K562 (cell line): ENCODE results near the gene TARBP2. TPM values are rescaled to one million over a fixed set of nuclear protein-coding genes. Genes with fewer than 3 reads are reported as not detected.

ENCODE experiments used
- C11orf30 ChIP-seq: fragments of 450-650 bp; IDR thresholded peaks from 2 replicates; pipeline ENCODE4 v1.6.1; 2016; ENCODE audit warnings: low read depth, mild to moderate bottlenecking
- CBFB ChIP-seq: sonication (generic); formaldehyde crosslinking; IDR thresholded peaks from 2 replicates; pipeline ENCODE4 v1.4.0; 2020; ENCODE audit warnings: mild to moderate bottlenecking, missing genetic modification reagents
- CEBPG ChIP-seq, 3 experiments: fragments of 200-800 bp in 1 of 3; sonication (Bioruptor generic) in 1 of 3; sonication (generic) in 1 of 3; formaldehyde crosslinking in 1 of 3; IDR thresholded peaks in 2 of 3; conservative IDR thresholded peaks in 1 of 3; 2 replicates each; pipeline versions ENCODE4 v1.6.1 to v1.8.0; 2016 to 2022; ENCODE audit warnings: missing compliant biosample characterization in 2 of 3, missing genetic modification characterization in 2 of 3, mild to moderate bottlenecking in 1 of 3, missing genetic modification reagents in 1 of 3
- CSDE1 ChIP-seq, 2 experiments: fragments of 450-650 bp; IDR thresholded peaks; 2 replicates each; pipeline ENCODE4 v1.6.1; 2016; ENCODE audit warnings: mild to moderate bottlenecking in 1 of 2
- HNRNPH1 ChIP-seq: fragments of 200-400 bp; formaldehyde crosslinking; optimal IDR thresholded peaks from 2 replicates; pipeline ENCODE3; 2017; ENCODE audit warnings: low read depth, mild to moderate bottlenecking, low read length, moderate library complexity
- NBN ChIP-seq: fragments of 450-650 bp; IDR thresholded peaks from 2 replicates; pipeline ENCODE4 v1.6.1; 2016; ENCODE audit warnings: low read depth, mild to moderate bottlenecking
- POLR2G ChIP-seq: fragments of 200-400 bp; formaldehyde crosslinking; IDR thresholded peaks from 2 replicates; pipeline ENCODE4 v1.6.1; 2017; ENCODE audit warnings: low read depth, mild to moderate bottlenecking, antibody characterized with exemption, low read length, moderate library complexity
- RCOR1 ChIP-seq, 2 experiments: IDR thresholded peaks; 2 replicates each; pipeline ENCODE4 v1.6.1; 2012; ENCODE audit warnings: low read depth in 2 of 2, low read length in 2 of 2, borderline replicate concordance in 1 of 2, improper control_type of control experiment in 1 of 2
- TARDBP ChIP-seq: fragments of 450-650 bp; IDR thresholded peaks from 2 replicates; pipeline ENCODE4 v1.6.1; 2016
- TBP ChIP-seq: optimal IDR thresholded peaks from 2 replicates; pipeline ENCODE3; 2011; ENCODE audit warnings: low read depth, low read length, improper control_type of control experiment
- TCF3 ChIP-seq: sonication (generic); formaldehyde crosslinking; IDR thresholded peaks from 2 replicates; pipeline ENCODE4 v1.4.0; 2020; ENCODE audit warnings: mild to moderate bottlenecking, missing genetic modification reagents
- ZNF140 ChIP-seq: fragments of 250-450 bp; sonication (Bioruptor Pico); IDR thresholded peaks from 2 replicates; pipeline ENCODE4 v1.8.0; 2021; ENCODE audit warnings: moderate library complexity, mild to moderate bottlenecking, inconsistent platforms
- ZNF165 ChIP-seq: fragments of 250-450 bp; sonication (Bioruptor Pico); IDR thresholded peaks from 2 replicates; pipeline ENCODE4 v1.4.0; 2020; ENCODE audit warnings: borderline replicate concordance
- ZNF224 ChIP-seq: sonication (generic); formaldehyde crosslinking; IDR thresholded peaks from 2 replicates; pipeline ENCODE4 v1.8.0; 2022; ENCODE audit warnings: mild to moderate bottlenecking, missing genetic modification reagents
- ZNF263 ChIP-seq: sonication (generic); formaldehyde crosslinking; IDR thresholded peaks from 2 replicates; pipeline ENCODE4 v1.8.0; 2022; ENCODE audit warnings: mild to moderate bottlenecking, missing genetic modification reagents, borderline replicate concordance
- ZNF282 ChIP-seq: sonication (generic); formaldehyde crosslinking; IDR thresholded peaks from 2 replicates; pipeline ENCODE4 v1.8.1; 2023; ENCODE audit warnings: missing genetic modification reagents
- ZNF41 ChIP-seq: fragments of 250-450 bp; sonication (Bioruptor Pico); conservative IDR thresholded peaks from 2 replicates; pipeline ENCODE4 v1.4.0; 2020; ENCODE audit warnings: mild to moderate bottlenecking
- ZNF57 ChIP-seq: fragments of 450-650 bp; formaldehyde crosslinking; IDR thresholded peaks from 2 replicates; pipeline ENCODE4 v1.4.0; 2020; ENCODE audit warnings: mild to moderate bottlenecking, moderate library complexity
- ZNF583 ChIP-seq: fragments of 250-450 bp; sonication (Bioruptor Pico); IDR thresholded peaks from 2 replicates; pipeline ENCODE4 v1.4.0; 2020
- ZNF668 ChIP-seq: fragments of 250-450 bp; sonication (Bioruptor Pico); IDR thresholded peaks from 2 replicates; pipeline ENCODE4 v1.8.0; 2022; ENCODE audit warnings: mild to moderate bottlenecking, inconsistent platforms
- polyA plus RNA-seq, 8 experiments: library from polyadenylated mRNA; depleted of rRNA in 4 of 8; stranded (reverse) in 5 of 8; unstranded in 3 of 8; fragments of >200 nt; fragmentation: Nextera tagmentation in 2 of 8; fragmentation: Illumina TruSeq in 1 of 8; extraction: Ambion mirVana in 2 of 8; extraction: Trizol in 1 of 8; gene quantifications; 2 replicates each; pipeline versions ENCODE4 v1.2.1 to v1.2.3, GENCODE V29; 2011 to 2014; ENCODE audit warnings: inconsistent platforms in 1 of 8, missing spikeins in 1 of 8
- total RNA-seq, 7 experiments: library from RNA; depleted of rRNA in 6 of 7; stranded (reverse); fragments of >200 nt in 6 of 7; fragmentation: Illumina TruSeq in 2 of 7; extraction: Trizol in 2 of 7; gene quantifications; 2 replicates each; pipeline versions ENCODE4 v1.2.1 to v1.2.3, GENCODE V29; 2011 to 2021; ENCODE audit warnings: low replicate concordance in 1 of 7
- TF ChIP-seq, protein P1 (sequence below), 2 experiments: fragments of 150-350 bp in 1 of 2; IDR thresholded peaks; 2 replicates each; pipeline ENCODE4 v1.6.1; 2012 to 2016; ENCODE audit warnings: low read depth in 2 of 2, low read length in 2 of 2, mild to moderate bottlenecking in 1 of 2, moderate library complexity in 1 of 2
- TF ChIP-seq, protein P2 (sequence below): fragments of 450-650 bp; IDR thresholded peaks from 2 replicates; pipeline ENCODE4 v1.6.1; 2016; ENCODE audit warnings: missing biosample characterization, missing genetic modification characterization
- TF ChIP-seq, protein P3 (sequence below): fragments of 250-450 bp; sonication (Bioruptor Pico); IDR thresholded peaks from 2 replicates; pipeline ENCODE4 v1.8.0; 2021; ENCODE audit warnings: borderline replicate concordance, mild to moderate bottlenecking, moderate library complexity; ENCODE audit not compliant: poor library complexity, severe bottlenecking

The TARBP2 gene
- total and polyA plus RNA-seq, 9 of the 15 experiments (the other 6 are each of a cell fraction or from before 2014, with no cell fraction given) = 5.6 to 69.0 (median 44.6) TPM

DNA sequence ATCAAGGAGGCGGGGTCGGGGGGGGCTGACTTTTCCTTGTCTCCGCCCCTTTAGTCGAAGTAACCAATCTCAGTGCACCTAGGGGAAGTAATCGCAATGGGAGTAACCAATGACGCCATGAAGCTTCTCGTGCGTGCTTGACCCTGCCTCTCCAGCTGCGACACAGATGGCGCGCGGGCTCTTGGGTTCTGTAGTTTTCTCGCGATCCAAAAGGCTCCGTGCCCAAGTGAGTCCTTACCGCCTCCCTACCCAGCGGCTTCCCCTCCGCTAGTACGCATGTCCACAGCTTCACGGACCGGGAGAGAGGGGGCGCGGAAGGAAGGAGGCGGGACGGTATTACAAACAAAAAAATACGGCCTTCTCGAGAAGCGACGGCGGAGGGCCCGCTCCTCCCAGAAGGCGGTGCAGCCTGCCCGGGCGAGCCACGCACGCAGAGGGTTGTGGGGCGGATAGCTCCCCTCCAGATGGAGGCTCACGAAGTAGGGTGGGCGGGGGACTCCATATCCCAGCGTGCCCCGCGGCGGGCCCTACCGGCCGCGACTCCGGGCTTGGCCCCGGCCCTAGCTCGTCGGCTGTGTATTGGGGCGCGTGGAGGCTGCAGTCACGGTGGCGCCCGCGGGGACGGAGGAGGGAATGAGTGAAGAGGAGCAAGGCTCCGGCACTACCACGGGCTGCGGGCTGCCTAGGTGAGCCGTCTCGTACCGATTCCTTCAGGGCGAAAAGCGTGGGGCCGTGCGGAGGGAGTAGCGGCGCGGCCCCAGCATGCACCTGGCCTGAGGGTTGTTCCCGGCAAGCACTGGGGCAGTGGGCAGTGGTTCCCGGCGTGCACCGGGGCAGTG is at the start of gene TARBP2 (continued):
- TF ChIP-seq POLR2G (peak; percentile 98), CSDE1 (IDR thresholded peaks at IDR 0.05) (no peak), ZNF57 (0 out of 2 replicates have a peak, but pooled peaks have one; percentile 46), ZNF140 (CRISPR knock-in tag) (0 out of 2 replicates have a peak, but pooled peaks have one; percentile 48), CEBPG (CRISPR knock-in tag; IDR thresholded peaks at IDR 0.05) (no peak), CEBPG (tag; conservative IDR thresholded peaks at IDR 0.05 in 1 of 2, IDR thresholded peaks at IDR 0.05 in 1 of 2) (no peak), TARDBP (no peak), HNRNPH1 (no peak), ZNF224 (CRISPR knock-in tag) (no peak), RCOR1 (IDR thresholded peaks at IDR 0.05; ENCODE audit: borderline replicate concordance in 1 of 2, low read depth in 2 of 2, low read length in 2 of 2) (no peak; a peak in 1 of 4 replicates), ZNF282 (CRISPR knock-in tag) (no peak), C11orf30 (peak; percentile 91), ZNF668 (CRISPR knock-in tag) (peak; percentile 79; the same call in 1 of the 2 replicates), ZNF263 (CRISPR knock-in tag) (no peak), TBP (peak; percentile 75), ZNF583 (CRISPR knock-in tag) (peak; percentile 93), NBN (no peak), ZNF165 (CRISPR knock-in tag) (peak; percentile 85; the same call in 1 of the 2 replicates), TCF3 (CRISPR knock-in tag) (no peak), CBFB (CRISPR knock-in tag) (no peak; the same call in 1 of the 2 replicates), ZNF41 (peak; percentile 85)
- TF ChIP-seq, protein P1, sequence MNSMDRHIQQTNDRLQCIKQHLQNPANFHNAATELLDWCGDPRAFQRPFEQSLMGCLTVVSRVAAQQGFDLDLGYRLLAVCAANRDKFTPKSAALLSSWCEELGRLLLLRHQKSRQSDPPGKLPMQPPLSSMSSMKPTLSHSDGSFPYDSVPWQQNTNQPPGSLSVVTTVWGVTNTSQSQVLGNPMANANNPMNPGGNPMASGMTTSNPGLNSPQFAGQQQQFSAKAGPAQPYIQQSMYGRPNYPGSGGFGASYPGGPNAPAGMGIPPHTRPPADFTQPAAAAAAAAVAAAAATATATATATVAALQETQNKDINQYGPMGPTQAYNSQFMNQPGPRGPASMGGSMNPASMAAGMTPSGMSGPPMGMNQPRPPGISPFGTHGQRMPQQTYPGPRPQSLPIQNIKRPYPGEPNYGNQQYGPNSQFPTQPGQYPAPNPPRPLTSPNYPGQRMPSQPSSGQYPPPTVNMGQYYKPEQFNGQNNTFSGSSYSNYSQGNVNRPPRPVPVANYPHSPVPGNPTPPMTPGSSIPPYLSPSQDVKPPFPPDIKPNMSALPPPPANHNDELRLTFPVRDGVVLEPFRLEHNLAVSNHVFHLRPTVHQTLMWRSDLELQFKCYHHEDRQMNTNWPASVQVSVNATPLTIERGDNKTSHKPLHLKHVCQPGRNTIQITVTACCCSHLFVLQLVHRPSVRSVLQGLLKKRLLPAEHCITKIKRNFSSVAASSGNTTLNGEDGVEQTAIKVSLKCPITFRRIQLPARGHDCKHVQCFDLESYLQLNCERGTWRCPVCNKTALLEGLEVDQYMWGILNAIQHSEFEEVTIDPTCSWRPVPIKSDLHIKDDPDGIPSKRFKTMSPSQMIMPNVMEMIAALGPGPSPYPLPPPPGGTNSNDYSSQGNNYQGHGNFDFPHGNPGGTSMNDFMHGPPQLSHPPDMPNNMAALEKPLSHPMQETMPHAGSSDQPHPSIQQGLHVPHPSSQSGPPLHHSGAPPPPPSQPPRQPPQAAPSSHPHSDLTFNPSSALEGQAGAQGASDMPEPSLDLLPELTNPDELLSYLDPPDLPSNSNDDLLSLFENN (IDR thresholded peaks at IDR 0.05; ENCODE audit: low read depth in 2 of 2, low read length in 2 of 2) = 0 out of 4 replicates have a peak, but pooled peaks of 1 of the 2 experiments have one; percentile 11
- TF ChIP-seq, protein P2, sequence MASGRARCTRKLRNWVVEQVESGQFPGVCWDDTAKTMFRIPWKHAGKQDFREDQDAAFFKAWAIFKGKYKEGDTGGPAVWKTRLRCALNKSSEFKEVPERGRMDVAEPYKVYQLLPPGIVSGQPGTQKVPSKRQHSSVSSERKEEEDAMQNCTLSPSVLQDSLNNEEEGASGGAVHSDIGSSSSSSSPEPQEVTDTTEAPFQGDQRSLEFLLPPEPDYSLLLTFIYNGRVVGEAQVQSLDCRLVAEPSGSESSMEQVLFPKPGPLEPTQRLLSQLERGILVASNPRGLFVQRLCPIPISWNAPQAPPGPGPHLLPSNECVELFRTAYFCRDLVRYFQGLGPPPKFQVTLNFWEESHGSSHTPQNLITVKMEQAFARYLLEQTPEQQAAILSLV (tag) = no peak
- TF ChIP-seq, protein P3, sequence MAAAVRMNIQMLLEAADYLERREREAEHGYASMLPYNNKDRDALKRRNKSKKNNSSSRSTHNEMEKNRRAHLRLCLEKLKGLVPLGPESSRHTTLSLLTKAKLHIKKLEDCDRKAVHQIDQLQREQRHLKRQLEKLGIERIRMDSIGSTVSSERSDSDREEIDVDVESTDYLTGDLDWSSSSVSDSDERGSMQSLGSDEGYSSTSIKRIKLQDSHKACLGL (CRISPR knock-in tag) = no peak
